Panc1 (cell line): ENCODE results near the gene NRG2. TPM values are rescaled to one million over a fixed set of nuclear protein-coding genes. Genes with fewer than 3 reads are reported as not detected.

Source experiments
- ATAC-seq: fragments of 200-7000 bp; cut with Tn5 transposase; 2 replicates; pipeline ENCODE4 v1.9.1; 2020; ENCODE audit warnings: mild to moderate bottlenecking, moderate library complexity
- BruUV-seq: library from RNA; stranded (reverse); fragments of 400-500 nt; replicated peaks from 2 replicates; lab custom pipeline; 2021; lab: Mats Ljungman, UMichigan
- CTCF ChIA-PET: fragments of 300-600 bp; sonication (Branson Sonifier 250); formaldehyde crosslinking; loops from one replicate; lab custom pipeline; 2022; ENCODE audit warnings: antibody characterized with exemption; lab: Charles Lee
- POLR2A ChIA-PET: fragments of 300-600 bp; sonication (Branson Sonifier 250); formaldehyde crosslinking; loops from one replicate; lab custom pipeline; 2022; ENCODE audit warnings: antibody characterized with exemption; lab: Charles Lee
- DNase-seq: peaks from one replicate; pipeline ENCODE4 v3.0.0-alpha.2; 2010; ENCODE audit warnings: low read depth, low spot score
- H3K27ac ChIP-seq: 2 replicates; pipeline ENCODE4 v1.5.1; 2011; ENCODE audit warnings: mild to moderate bottlenecking, low read length, inconsistent platforms
- H3K27me3 ChIP-seq: fragments of 200-500 bp; sonication (Bioruptor generic); 2 replicates; pipeline ENCODE4 v1.6.0; 2014; ENCODE audit warnings: low read length, inconsistent platforms; ENCODE audit not compliant: control insufficient read depth, insufficient read depth
- H3K36me3 ChIP-seq: fragments of 200-500 bp; sonication (Bioruptor generic); 2 replicates; pipeline ENCODE4 v1.5.1; 2014; ENCODE audit warnings: inconsistent platforms, mild to moderate bottlenecking, low read length, moderate library complexity; ENCODE audit not compliant: control insufficient read depth, insufficient read depth
- H3K4me1 ChIP-seq: 2 replicates; pipeline ENCODE4 v1.5.1; 2011; ENCODE audit warnings: inconsistent platforms, mild to moderate bottlenecking, low read length, moderate library complexity; ENCODE audit not compliant: control insufficient read depth, insufficient read depth
- H3K4me3 ChIP-seq, 2 experiments: 2 replicates each; pipeline ENCODE4 v1.5.1; 2011 to 2012; ENCODE audit warnings: low read depth in 2 of 2, low read length in 2 of 2, mild to moderate bottlenecking in 2 of 2, inconsistent platforms in 1 of 2, moderate library complexity in 1 of 2
- H3K9me3 ChIP-seq: fragments of 200-500 bp; sonication (Bioruptor generic); 2 replicates; pipeline ENCODE4 v1.5.1; 2014; ENCODE audit warnings: low read depth, mild to moderate bottlenecking, inconsistent platforms, low read length, moderate library complexity; ENCODE audit not compliant: control insufficient read depth, insufficient read depth
- POLR2AphosphoS5 ChIP-seq: IDR thresholded peaks from 2 replicates; pipeline ENCODE4 v1.6.1; 2012; ENCODE audit warnings: mild to moderate bottlenecking, low read depth, low read length, moderate library complexity
- SIN3A ChIP-seq: IDR thresholded peaks from 2 replicates; pipeline ENCODE4 v1.6.1; 2012; ENCODE audit warnings: low read depth, mild to moderate bottlenecking, low read length, moderate library complexity, borderline replicate concordance; ENCODE audit not compliant: insufficient read depth
- TCF7L2 ChIP-seq: IDR thresholded peaks from 2 replicates; pipeline ENCODE4 v1.6.1; 2011; ENCODE audit warnings: mild to moderate bottlenecking, low read depth, low read length, inconsistent platforms
- in situ Hi-C: cut with HindIII; loops from 2 replicates; pipeline ENCODE4 v1.10.0; 2016; ENCODE audit warnings: low sequenced_read_pairs, low pct_unique_long_range_greater_than_20kb
- intact Hi-C: fragments of 100-400 bp; cut with micrococcal nuclease; formaldehyde crosslinking; loops from one replicate; pipeline ENCODE4 v1.10.0; 2022; ENCODE audit not compliant: unreplicated experiment
- total RNA-seq: library from RNA; stranded (reverse); gene quantifications from one replicate; pipeline ENCODE4 v1.2.1, GENCODE V29; 2021; ENCODE audit not compliant: unreplicated experiment
- TF ChIP-seq, protein P1 (sequence below), 2 experiments: IDR thresholded peaks; 2 replicates each; pipeline ENCODE4 v1.6.1; 2011 to 2012; ENCODE audit warnings: low read depth in 2 of 2, control low read depth in 1 of 2, low read length in 1 of 2, mild to moderate bottlenecking in 1 of 2, moderate library complexity in 1 of 2; ENCODE audit not compliant: insufficient read depth in 1 of 2
- TF ChIP-seq, protein P2 (sequence below): fragments of 450-650 bp; IDR thresholded peaks from 2 replicates; pipeline ENCODE4 v1.5.1; 2017; ENCODE audit warnings: mild to moderate bottlenecking

The NRG2 gene
- total RNA-seq, 1 experiment from 2014 or later, result 20.2 TPM

DNA sequence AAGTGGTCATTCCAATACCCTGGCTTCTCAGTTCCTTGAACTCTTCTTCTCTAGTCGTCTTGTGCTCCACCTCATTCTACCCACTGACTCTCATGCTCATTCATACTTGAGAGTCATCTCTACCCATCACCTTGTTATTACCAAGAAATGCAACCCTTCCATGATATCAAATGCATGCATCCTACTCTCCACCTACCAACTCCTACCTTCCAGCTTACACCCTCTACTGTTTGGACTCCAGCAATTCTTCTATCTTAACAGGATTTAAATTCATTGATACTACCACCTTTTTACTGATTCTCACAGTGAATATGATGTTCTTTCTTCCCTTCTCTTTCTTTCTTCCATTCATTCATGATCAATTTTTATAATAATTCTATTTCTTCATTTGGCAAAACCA, 30.7 kb downstream of the NRG2 start:
- no TSS peak for BruUV-seq
- Histone ChIP-seq H3K36me3 (no peaks in the 10 kb centered on the region), H3K9me3 (no peaks in the 10 kb centered on the region), H3K4me3 (no peak overlapping the region), H3K27me3 (no peaks in the 10 kb centered on the region), H3K27ac (no peak overlapping the region), H3K4me1 (0 out of 2 replicates have a peak, but pooled peaks cover 3% of the 10 kb centered on the region)
- intact Hi-C loops (no loop called here), in situ Hi-C loops (no loop called here)
- ChIA-PET CTCF (no interaction called here), POLR2A (interaction anchor here (0.6 kb wide), 1 partner anchor 26 kb away, joined by 4 read pairs; no protein-coding TSS in a partner anchor)
- TF ChIP-seq, protein P1, sequence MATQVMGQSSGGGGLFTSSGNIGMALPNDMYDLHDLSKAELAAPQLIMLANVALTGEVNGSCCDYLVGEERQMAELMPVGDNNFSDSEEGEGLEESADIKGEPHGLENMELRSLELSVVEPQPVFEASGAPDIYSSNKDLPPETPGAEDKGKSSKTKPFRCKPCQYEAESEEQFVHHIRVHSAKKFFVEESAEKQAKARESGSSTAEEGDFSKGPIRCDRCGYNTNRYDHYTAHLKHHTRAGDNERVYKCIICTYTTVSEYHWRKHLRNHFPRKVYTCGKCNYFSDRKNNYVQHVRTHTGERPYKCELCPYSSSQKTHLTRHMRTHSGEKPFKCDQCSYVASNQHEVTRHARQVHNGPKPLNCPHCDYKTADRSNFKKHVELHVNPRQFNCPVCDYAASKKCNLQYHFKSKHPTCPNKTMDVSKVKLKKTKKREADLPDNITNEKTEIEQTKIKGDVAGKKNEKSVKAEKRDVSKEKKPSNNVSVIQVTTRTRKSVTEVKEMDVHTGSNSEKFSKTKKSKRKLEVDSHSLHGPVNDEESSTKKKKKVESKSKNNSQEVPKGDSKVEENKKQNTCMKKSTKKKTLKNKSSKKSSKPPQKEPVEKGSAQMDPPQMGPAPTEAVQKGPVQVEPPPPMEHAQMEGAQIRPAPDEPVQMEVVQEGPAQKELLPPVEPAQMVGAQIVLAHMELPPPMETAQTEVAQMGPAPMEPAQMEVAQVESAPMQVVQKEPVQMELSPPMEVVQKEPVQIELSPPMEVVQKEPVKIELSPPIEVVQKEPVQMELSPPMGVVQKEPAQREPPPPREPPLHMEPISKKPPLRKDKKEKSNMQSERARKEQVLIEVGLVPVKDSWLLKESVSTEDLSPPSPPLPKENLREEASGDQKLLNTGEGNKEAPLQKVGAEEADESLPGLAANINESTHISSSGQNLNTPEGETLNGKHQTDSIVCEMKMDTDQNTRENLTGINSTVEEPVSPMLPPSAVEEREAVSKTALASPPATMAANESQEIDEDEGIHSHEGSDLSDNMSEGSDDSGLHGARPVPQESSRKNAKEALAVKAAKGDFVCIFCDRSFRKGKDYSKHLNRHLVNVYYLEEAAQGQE (IDR thresholded peaks at IDR 0.05; ENCODE audit: insufficient read depth in 1 of 2, low read depth in 2 of 2, low read length in 1 of 2), result no peak
- no peak for TF ChIP-seq SIN3A
- TF ChIP-seq, protein P2, sequence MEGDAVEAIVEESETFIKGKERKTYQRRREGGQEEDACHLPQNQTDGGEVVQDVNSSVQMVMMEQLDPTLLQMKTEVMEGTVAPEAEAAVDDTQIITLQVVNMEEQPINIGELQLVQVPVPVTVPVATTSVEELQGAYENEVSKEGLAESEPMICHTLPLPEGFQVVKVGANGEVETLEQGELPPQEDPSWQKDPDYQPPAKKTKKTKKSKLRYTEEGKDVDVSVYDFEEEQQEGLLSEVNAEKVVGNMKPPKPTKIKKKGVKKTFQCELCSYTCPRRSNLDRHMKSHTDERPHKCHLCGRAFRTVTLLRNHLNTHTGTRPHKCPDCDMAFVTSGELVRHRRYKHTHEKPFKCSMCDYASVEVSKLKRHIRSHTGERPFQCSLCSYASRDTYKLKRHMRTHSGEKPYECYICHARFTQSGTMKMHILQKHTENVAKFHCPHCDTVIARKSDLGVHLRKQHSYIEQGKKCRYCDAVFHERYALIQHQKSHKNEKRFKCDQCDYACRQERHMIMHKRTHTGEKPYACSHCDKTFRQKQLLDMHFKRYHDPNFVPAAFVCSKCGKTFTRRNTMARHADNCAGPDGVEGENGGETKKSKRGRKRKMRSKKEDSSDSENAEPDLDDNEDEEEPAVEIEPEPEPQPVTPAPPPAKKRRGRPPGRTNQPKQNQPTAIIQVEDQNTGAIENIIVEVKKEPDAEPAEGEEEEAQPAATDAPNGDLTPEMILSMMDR, result no peak
- TF ChIP-seq TCF7L2, result no peak
- TF ChIP-seq POLR2AphosphoS5, result no peak
- ATAC-seq, result no peak
- DNase-seq, result no peak

DNA sequence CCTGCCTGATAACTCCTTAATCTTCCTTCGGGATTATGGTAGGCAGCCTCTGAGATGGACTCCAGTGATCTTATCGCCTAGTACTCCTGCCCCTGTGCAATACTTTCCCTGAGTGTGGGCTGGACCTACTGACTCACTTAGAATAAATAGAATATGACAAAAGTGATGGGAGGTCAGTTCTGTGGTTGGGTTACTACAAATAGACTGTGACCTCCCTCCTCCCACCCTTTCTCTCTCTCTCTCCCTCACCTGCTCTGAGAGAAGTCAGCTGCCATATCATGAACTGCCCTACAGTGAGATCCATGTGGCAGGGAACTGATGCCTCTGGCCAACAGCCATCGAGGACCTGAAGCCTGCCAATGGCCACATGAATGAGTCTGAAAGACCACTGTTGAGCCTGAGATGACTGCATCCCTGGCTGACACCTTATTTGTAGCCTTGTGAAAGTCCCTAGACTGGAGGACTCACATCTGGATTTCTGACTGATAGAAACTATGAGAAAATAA, 31.7 kb downstream of the NRG2 start:
- H3K4me1 ChIP-seq, result 0 out of 2 replicates have a peak, but pooled peaks cover 3% of the 10 kb centered on the region
- CTCF ChIA-PET, result no interaction called here
- no TSS peak for BruUV-seq
- ATAC-seq, result peak; percentile 89
- H3K27ac ChIP-seq, result no peak overlapping the region
- DNase-seq, result peak; percentile 87
- no peak overlapping the region for H3K4me3 ChIP-seq
- POLR2A ChIA-PET, result no interaction called here
- H3K27me3 ChIP-seq, result no peaks in the 10 kb centered on the region
- H3K9me3 ChIP-seq, result no peaks in the 10 kb centered on the region
- in situ Hi-C loops, result no loop called here
- intact Hi-C loops, result no loop called here
- TF ChIP-seq, protein P1 (IDR thresholded peaks at IDR 0.05; ENCODE audit: insufficient read depth in 1 of 2, low read depth in 2 of 2, low read length in 1 of 2), result no peak
- TF ChIP-seq SIN3A (no peak), TCF7L2 (no peak), POLR2AphosphoS5 (no peak)
- TF ChIP-seq, protein P2, result no peak
- no peaks in the 10 kb centered on the region for H3K36me3 ChIP-seq
